ENCODE results near the gene BANF1. TPM values are rescaled to one million over a fixed set of nuclear protein-coding genes. Genes with fewer than 3 reads are reported as not detected.
"Not testable (repeated sequence)": the region's sequence is repeated elsewhere in the genome, so short reads cannot be mapped to it uniquely, and the experiment has no call there.

Gene BANF1
- total and polyA plus RNA-seq, 2 donors (not counting 3 experiments of a cell fraction or from before 2014, with no cell fraction given) = 269 to 376 TPM

DNA sequence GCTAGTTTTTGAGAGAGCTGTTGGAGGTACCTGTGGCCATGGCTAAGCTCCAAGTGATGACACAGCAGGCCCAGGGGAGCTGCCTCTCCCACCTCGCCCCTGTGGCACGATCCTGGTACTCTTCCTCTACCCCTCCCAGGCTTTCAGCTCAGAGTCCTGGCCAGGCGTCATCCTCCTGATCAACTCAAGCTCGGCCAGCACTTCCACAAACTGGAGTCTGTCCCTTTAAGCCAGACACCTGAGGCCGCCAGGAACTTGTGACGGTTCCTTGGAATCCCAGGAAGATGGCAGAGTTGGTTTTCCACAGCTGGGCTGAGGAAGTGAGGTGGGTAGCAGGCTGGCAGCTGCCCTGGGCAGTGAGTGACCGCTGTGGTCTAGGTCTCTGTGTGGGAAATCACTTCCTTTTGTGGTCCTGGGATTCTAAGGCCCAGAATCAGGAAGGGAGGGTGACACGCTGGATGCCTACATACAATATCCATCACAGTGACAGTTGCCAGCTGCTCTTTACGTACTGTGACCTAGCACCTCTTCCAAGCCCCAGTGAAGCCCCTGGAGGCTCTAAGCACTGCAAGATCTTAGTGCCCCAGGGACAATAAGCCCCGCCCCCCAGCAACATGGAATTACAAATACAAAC lies 6.3 kb downstream of the BANF1 start:
- Histone ChIP-seq H3K27ac (ENCODE audit: insufficient read depth, low read depth, low read length) (no peak overlapping the region), H4K20me1 (replicated peaks; ENCODE audit: control insufficient read depth, extremely low read depth, insufficient read depth, low read length) (no peaks in the 10 kb centered on the region), H3K36me3 (ENCODE audit: control insufficient read depth in 2 of 2, extremely low read depth in 1 of 2, insufficient read depth in 2 of 2, low read length in 2 of 2) (peaks cover 0 to 7% of the 10 kb centered on the region in 2 experiments), H3K9me3 (replicated peaks; ENCODE audit: control insufficient read depth, insufficient read depth, low read length) (no peaks in the 10 kb centered on the region), H3K9ac (replicated peaks; ENCODE audit: extremely low read depth, insufficient read depth, low read length) (no peak overlapping the region), H3K4me1 (ENCODE audit: control insufficient read depth, extremely low read depth, insufficient read depth, low read length) (peaks cover 3% of the 10 kb centered on the region), H2AFZ (ENCODE audit: low read depth, low read length) (peak overlapping the region; percentile 41), H3K4me3 (replicated peaks in 1 of 3; ENCODE audit: insufficient read depth in 1 of 3, low read depth in 1 of 3, low read length in 3 of 3) (no peak overlapping the region), H3K79me2 (ENCODE audit: control insufficient read depth, insufficient read depth, low read length) (peaks cover 5% of the 10 kb centered on the region), H3K4me2 (ENCODE audit: insufficient read depth, low read length) (no peak overlapping the region), H3K9me1 (replicated peaks; ENCODE audit: control insufficient read depth, extremely low read depth, insufficient read depth, low read length) (no peaks in the 10 kb centered on the region), H3K27me3 (ENCODE audit: control insufficient read depth in 2 of 2, insufficient read depth in 2 of 2, low read length in 2 of 2) (peaks cover 2% of the 10 kb centered on the region in 2 experiments)
- no peak for FAIRE-seq
- POLR2A ChIA-PET = no interaction called here
- no TSS peak for BruUV-seq (replicated peaks)
- CTCF ChIA-PET = interaction anchor here (1.3 to 3.9 kb wide), 3 partner anchors 14 to 124 kb away, joined by 3 to 37 read pairs (median 11); no protein-coding TSS in a partner anchor
- DNase-seq (ENCODE audit: low read depth, low spot score) = no peak
- dilution Hi-C loops (cut with MboI; ENCODE audit: extremely low pct_ligation_motif_present, low sequenced_read_pairs) (no loop called here), intact Hi-C loops (cut with micrococcal nuclease) (no loop called here)
- no peak for TF ChIP-seq FOS (IDR thresholded peaks at IDR 0.05; ENCODE audit: borderline replicate concordance, insufficient read depth, low read length)
- TF ChIP-seq, protein P1, sequence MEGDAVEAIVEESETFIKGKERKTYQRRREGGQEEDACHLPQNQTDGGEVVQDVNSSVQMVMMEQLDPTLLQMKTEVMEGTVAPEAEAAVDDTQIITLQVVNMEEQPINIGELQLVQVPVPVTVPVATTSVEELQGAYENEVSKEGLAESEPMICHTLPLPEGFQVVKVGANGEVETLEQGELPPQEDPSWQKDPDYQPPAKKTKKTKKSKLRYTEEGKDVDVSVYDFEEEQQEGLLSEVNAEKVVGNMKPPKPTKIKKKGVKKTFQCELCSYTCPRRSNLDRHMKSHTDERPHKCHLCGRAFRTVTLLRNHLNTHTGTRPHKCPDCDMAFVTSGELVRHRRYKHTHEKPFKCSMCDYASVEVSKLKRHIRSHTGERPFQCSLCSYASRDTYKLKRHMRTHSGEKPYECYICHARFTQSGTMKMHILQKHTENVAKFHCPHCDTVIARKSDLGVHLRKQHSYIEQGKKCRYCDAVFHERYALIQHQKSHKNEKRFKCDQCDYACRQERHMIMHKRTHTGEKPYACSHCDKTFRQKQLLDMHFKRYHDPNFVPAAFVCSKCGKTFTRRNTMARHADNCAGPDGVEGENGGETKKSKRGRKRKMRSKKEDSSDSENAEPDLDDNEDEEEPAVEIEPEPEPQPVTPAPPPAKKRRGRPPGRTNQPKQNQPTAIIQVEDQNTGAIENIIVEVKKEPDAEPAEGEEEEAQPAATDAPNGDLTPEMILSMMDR (IDR thresholded peaks at IDR 0.05; ENCODE audit: extremely low read depth in 1 of 2, insufficient read depth in 1 of 2, low read depth in 1 of 2, low read length in 2 of 2) = no peak
- no peak for TF ChIP-seq POLR2A (IDR thresholded peaks at IDR 0.05; ENCODE audit: low read depth, low read length)
- TF ChIP-seq GATA2 (IDR thresholded peaks at IDR 0.05; ENCODE audit: insufficient read depth, insufficient read length, low read depth, low read length) = no peak
- no peak for TF ChIP-seq MYC (IDR thresholded peaks at IDR 0.05; ENCODE audit: low read depth, low read length)
- TF ChIP-seq, protein P2, sequence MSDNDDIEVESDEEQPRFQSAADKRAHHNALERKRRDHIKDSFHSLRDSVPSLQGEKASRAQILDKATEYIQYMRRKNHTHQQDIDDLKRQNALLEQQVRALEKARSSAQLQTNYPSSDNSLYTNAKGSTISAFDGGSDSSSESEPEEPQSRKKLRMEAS (IDR thresholded peaks at IDR 0.05; ENCODE audit: insufficient read depth, insufficient read length) = no peak
- TF ChIP-seq JUN (IDR thresholded peaks at IDR 0.05; ENCODE audit: borderline replicate concordance, insufficient read depth, insufficient read length, low read depth) = no peak
- TF ChIP-seq EZH2 (IDR thresholded peaks at IDR 0.05; ENCODE audit: borderline replicate concordance, low read depth, low read length, severe bottlenecking) = no peak
- no peak for TF ChIP-seq POLR2AphosphoS5 (IDR thresholded peaks at IDR 0.05; ENCODE audit: insufficient read depth, low read depth, low read length)

DNA sequence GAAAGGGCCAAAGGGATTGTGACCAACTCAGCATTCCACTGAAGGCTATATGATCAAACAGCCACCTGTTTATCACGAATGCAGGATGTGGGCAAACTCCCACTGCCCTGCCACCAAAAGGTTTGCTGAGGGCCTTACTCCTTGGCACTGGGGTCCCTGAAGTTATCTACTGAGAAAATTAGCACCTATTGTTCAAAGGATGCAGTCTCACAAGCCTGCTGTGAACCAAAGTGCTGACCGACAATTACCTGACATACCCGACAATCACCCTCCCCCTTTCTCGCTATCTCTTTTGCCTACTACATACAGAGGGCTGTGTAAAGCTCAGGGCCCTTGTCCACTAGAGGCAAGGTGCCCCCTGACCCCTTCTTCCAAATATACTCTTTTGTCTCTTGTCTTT lies 7.7 kb downstream of the BANF1 start:
- H3K27me3 ChIP-seq (ENCODE audit: control insufficient read depth in 2 of 2, insufficient read depth in 2 of 2, low read length in 2 of 2); H3K79me2 ChIP-seq (ENCODE audit: control insufficient read depth, insufficient read depth, low read length); H4K20me1 ChIP-seq (replicated peaks; ENCODE audit: control insufficient read depth, extremely low read depth, insufficient read depth, low read length); H3K9me1 ChIP-seq (replicated peaks; ENCODE audit: control insufficient read depth, extremely low read depth, insufficient read depth, low read length); BruUV-seq (replicated peaks); POLR2A ChIA-PET; FAIRE-seq; H3K9ac ChIP-seq (replicated peaks; ENCODE audit: extremely low read depth, insufficient read depth, low read length); H3K4me3 ChIP-seq (replicated peaks in 1 of 3; ENCODE audit: insufficient read depth in 1 of 3, low read depth in 1 of 3, low read length in 3 of 3); intact Hi-C loops (cut with micrococcal nuclease); dilution Hi-C loops (cut with MboI; ENCODE audit: extremely low pct_ligation_motif_present, low sequenced_read_pairs); H3K4me1 ChIP-seq (ENCODE audit: control insufficient read depth, extremely low read depth, insufficient read depth, low read length); H3K27ac ChIP-seq (ENCODE audit: insufficient read depth, low read depth, low read length); H2AFZ ChIP-seq (ENCODE audit: low read depth, low read length); H3K4me2 ChIP-seq (ENCODE audit: insufficient read depth, low read length); DNase-seq (ENCODE audit: low read depth, low spot score); H3K36me3 ChIP-seq (ENCODE audit: control insufficient read depth in 2 of 2, extremely low read depth in 1 of 2, insufficient read depth in 2 of 2, low read length in 2 of 2); H3K9me3 ChIP-seq (replicated peaks; ENCODE audit: control insufficient read depth, insufficient read depth, low read length): not testable (repeated sequence)
- CTCF ChIA-PET = interaction anchor here (2.1 to 3.9 kb wide), 2 partner anchors 12 to 35 kb away, joined by 11 to 37 read pairs; no protein-coding TSS in a partner anchor

Measured in endothelial cell of umbilical vein (primary cell).